GM21576 (cell line): ENCODE data around the gene METTL13.

Experiments
- ATAC-seq: cut with Tn5 transposase; IDR thresholded peaks from one replicate; pipeline ENCODE4 v1.9.1; 2021; ENCODE audit warnings: mild to moderate bottlenecking, moderate library complexity; ENCODE audit not compliant: unreplicated experiment

METTL13 gene

DNA sequence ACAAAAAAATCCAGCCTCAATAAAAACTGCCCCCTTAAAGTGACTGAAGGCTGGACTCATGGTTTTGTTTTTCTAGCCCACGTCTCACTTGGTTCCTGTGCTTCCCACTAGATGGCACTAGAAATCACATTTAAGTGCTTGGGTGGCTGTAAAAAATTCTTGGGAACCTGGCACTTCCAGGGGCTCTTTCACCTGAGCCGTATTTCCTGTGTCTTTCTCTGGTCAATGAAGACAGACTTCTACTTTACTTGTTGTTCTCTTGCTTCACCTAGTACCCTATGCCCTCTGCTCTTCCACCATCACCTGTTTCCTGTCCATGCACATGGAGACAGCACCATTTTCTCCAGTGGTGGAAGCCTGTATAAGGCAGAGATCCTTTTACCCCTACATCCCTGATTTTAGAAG is 20.0 kb downstream of the METTL13 start:
- no peak for ATAC-seq

GRCh38 chr1:171802207-171802606 is 20.7 kb downstream of the METTL13 start:
- no peak for ATAC-seq

DNA sequence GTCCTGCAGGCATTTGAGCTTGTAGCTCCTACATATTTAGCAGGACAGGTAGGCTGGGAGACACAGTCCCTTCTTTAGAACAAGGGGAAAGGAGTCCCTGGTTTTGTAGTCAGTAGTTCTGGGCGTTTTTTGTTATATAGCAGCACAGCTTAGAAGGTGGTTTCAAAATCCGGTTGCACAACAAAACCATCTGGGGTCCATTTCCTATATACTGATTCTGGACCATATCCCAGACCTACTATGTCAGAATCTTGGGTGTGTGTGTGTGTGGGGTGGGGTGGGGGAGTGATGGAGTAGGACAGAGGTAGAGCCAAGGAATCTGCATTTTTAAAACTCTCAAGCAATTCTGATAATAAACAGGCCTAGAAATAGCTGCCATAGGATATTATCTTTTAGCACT is 21.6 kb downstream of the METTL13 start:
- no peak for ATAC-seq

- no peak for ATAC-seq
Measured at GRCh38 chr1:171803461-171804022, 22.1 kb downstream of the METTL13 start.

DNA sequence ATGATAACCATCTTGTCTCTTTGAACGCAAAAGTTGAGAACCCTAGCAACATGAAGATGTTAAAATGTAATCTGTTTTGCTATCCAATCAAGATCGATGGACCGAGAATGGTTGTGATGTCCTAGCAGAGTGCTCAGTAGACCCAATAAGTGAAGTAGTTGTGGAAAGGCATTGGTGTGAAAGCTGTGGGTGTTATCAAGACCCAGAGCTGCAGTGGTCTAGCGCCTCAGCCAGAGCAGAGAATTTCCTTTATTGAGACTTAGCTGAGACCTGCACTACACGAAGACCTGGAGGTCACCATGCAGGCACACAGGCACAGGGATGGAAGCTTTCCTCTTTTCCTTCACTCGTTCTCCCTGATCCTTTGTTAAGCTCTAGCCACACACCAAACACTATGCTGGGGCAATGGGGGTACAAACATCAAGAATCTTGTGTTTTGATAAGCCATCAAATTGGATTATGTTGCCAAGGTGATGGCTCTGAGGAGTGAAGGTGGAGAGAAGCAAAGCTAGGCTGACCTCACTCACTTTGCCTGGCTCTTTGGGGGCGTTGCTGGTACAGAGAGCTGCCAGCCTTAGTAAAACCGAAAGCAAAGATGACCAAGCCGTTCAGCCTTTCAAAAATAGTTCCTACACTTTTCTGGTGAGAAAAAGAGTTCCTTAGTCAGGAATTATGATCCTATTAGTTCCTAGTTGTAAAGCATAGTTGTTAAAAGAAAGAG is 24.1 kb downstream of the METTL13 start:
- ATAC-seq: peak; percentile 77

- ATAC-seq: no peak
Measured at GRCh38 chr1:171807556-171807955, 26.1 kb downstream of the METTL13 start.

GRCh38 chr1:171809834-171810233 is 28.4 kb downstream of the METTL13 start:
- no peak for ATAC-seq

- ATAC-seq: no peak
Measured at GRCh38 chr1:171811672-171812071, 30.2 kb downstream of the METTL13 start.

DNA sequence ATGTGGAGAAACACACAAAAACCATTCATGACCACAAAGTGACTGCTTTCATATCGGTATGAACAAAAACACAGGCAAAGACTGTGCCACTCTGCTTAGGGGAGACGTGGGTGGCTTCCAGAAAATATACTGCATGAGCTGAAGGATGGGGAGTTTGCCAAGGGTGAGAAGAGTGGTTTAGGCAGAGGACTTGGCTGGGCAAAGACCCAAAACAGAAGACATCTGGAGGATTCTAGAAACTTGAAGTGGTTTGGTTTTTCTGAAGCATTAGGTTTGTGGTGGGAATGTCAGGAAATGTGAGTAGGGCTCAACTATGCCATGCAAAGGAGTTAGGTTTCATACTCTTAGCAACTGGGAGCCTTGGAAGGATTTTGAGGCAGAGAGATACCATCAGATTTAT is 33.2 kb downstream of the METTL13 start:
- ATAC-seq: no peak

DNA sequence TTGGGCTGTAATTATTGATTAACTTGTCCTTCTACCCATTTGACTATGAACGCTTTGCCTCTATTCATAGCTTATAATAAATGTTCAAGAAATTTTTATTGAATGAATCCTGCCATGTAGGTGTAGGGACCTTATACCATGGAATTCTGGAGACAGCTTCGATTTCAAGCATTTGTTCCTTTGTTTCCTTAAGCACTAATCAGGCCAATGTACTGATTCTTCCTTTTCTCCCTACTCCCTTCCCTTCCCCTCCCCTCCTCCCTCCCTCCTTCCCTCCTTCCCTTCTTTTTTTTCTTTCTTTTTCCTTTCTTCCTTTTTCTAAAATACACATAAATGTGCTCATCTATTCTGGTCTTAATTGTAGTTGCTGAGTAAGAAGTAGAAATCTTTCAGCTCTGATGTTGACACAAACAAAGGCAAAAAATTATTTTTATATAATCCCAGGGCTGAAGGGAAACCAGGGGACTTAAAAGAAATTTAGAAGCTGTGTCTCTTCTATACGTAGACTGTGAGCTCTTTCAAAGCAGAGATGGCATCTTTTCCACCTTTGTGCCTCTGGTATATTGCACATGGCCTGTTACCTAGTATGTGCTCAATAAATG is 34.9 kb downstream of the METTL13 start:
- ATAC-seq: no peak

GRCh38 chr1:171817511-171818265 is 36.2 kb downstream of the METTL13 start:
- peak; percentile 75 for ATAC-seq

DNA sequence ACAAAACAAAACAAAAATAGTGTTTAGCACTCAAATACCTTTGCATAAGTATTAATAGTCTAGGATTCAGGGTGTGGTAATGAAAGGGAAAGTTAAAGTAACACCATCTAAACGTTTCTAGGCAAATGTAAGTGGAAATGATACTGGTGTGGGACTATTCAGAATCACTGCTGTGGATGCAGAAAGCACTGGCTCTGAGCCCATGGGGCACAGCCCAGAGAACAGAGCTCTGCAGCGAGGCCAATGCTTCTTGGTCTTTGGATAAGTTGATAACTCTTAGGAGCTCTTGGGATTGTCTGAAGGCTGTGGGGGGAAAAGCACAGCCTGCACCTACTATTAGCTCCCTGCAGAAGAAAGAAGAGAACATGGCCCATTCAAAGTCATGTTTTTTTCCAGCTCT is 38.5 kb downstream of the METTL13 start:
- no peak for ATAC-seq

DNA sequence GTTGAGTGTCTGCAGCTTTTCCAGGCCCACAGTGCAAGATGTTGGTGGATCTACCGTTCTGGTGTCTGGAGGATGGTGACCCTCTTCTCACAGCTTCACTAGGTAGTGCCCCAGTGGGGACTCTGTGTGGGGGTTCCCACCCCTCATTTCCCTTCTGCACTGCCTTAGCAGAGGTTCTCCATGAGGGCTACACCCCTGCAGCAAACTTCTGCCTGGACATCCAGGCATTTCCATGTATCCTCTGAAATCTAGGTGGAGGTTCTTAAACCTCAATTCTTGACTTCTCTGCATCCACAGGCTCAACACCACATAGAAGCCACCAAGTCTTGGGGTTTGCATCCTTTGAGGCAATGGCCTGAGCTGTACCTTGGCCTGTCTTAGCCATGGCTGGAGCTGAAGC is 45.5 kb downstream of the METTL13 start:
- ATAC-seq: no peak

- no peak for ATAC-seq
Measured at GRCh38 chr1:171828794-171829193, 47.3 kb downstream of the METTL13 start.

- ATAC-seq: no peak
Measured at GRCh38 chr1:171833091-171833825, 51.8 kb downstream of the METTL13 start.

GRCh38 chr1:171834821-171835220 is 53.4 kb downstream of the METTL13 start:
- ATAC-seq: no peak

- ATAC-seq: no peak
Measured at GRCh38 chr1:171835891-171836290, 54.4 kb downstream of the METTL13 start.

GRCh38 chr1:171841050-171841910 is 59.8 kb downstream of the METTL13 start, which contains the start of gene DNM3:
DNM3 (plus strand) TSS chr1:171841498; CDS start chr1:171841657, 159 bp downstream.
- peak; percentile 85 for ATAC-seq

GRCh38 chr1:171841931-171842761 is 60.7 kb downstream of the METTL13 start:
- ATAC-seq: peak; percentile 2
